ENCODE results near the gene OR2F1.
A peak's percentile ranks its signal among the peaks of the same experiment; 100 is the strongest.

Gene OR2F1, protein sequence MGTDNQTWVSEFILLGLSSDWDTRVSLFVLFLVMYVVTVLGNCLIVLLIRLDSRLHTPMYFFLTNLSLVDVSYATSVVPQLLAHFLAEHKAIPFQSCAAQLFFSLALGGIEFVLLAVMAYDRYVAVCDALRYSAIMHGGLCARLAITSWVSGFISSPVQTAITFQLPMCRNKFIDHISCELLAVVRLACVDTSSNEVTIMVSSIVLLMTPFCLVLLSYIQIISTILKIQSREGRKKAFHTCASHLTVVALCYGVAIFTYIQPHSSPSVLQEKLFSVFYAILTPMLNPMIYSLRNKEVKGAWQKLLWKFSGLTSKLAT

GRCh38 chr7:143954544-143954943 lies at the start of gene OR2F1:
Gene OR2F1 (plus strand): TSS chr7:143954844. CDS start chr7:143959971, 5,127 bp downstream.
- DNase-seq (ENCODE audit: low spot score) = no peak

GRCh38 chr7:143905509-143905908 lies 49.1 kb upstream of the OR2F1 start:
- no peak for DNase-seq (ENCODE audit: low spot score)

GRCh38 chr7:143906151-143906550 lies 48.5 kb upstream of the OR2F1 start:
- DNase-seq (ENCODE audit: low spot score) = no peak

GRCh38 chr7:143906895-143907294 lies 47.7 kb upstream of the OR2F1 start:
- no peak for DNase-seq (ENCODE audit: low spot score)

GRCh38 chr7:143908120-143908519 lies 46.5 kb upstream of the OR2F1 start:
- DNase-seq (ENCODE audit: low spot score) = no peak

GRCh38 chr7:143909863-143910262 lies 44.8 kb upstream of the OR2F1 start:
- no peak for DNase-seq (ENCODE audit: low spot score)

DNA sequence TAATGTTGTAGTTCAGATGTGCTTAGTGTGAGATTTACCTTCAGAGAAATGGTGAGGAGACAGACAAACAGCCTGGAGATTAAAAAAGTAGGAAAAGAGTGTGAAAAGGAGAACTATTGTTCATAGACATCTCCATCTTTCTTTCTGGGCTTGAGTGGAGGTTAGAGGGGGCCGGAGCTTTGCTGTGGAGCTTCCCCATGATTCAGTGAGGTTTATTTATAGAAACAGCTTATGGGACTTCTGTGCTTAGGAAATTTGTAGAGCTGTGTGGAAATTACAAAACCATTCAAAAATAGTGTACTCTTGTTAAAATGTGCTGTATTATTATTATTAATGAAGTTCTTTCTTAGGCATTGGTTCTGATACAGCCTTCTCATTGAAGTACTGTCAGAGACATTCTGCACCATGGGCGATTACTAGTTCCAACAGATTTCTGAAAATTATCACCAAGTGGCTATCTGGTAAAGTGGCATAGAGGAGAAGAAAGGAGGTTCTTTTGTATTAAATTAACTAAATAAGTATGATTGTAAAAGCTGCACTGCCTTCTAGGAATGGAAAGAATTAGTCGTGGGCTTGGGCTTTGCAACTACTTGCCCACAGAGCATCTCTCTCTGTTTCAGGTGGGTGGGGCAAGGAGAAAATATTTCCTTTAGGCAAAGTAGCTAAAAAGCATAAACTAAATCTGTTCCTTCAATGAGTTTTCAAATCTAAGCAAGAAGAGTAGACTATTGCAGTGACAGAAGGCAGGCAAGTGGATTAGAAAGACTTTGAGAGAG lies 44.0 kb upstream of the OR2F1 start:
- DNase-seq (ENCODE audit: low spot score) = no peak

- DNase-seq (ENCODE audit: low spot score) = no peak
Measured at GRCh38 chr7:143913945-143914615, 40.6 kb upstream of the OR2F1 start.

- peak; percentile 30 for DNase-seq (ENCODE audit: low spot score)
Measured at GRCh38 chr7:143914938-143915652, 39.5 kb upstream of the OR2F1 start.

DNA sequence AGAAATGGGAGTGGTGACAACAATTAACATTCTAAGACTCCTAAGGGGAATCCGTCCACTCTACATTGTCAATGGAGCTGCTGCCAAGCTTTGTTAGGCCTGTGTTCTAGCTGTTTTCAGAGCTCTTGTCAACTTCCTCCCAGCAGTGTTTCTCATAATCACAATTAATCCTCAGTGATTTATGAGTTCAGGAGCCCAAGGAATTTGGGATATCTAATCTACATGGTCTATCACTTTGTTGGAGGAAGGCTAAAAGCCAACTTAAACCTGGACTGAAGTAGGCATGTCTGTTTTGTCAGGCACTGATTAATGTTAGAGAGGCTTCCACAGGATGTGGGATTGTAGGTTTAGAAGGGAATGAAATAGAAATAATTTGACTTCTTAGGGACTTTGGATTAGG lies 29.8 kb upstream of the OR2F1 start:
- no peak for DNase-seq (ENCODE audit: low spot score)

DNA sequence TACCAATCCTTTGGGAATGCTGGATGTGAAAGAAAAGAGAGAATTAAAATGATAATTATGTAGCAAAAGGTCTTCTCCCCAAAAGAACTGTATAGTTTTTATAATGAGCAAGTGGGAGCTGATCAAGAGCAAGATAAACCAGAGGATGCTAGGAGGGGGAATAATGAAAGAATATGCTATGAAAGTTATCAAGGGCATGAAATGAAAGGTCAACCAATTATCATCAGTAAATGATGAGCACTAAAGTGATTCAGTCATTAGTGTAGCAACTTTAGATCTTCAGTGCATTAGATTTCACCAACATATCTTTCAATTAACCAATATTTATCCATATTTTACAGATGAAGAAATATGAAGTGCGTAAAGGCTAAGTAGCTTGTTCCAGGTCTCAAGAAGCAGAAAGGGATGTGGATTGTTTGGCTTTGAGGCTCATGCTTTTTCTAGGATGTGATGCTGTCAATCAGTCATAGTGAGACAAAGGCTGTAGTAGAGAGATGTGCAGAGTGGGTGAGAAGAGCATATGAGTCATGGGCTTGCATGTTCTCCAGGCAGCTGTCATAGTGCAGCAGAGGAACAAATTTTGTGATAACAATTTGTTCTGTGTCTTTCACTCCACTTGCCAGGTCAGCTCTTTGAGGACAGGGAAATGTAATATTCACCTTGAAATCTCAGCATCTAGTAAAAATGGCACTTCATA lies 25.3 kb upstream of the OR2F1 start:
- peak; percentile 61 for DNase-seq (ENCODE audit: low spot score)

DNA sequence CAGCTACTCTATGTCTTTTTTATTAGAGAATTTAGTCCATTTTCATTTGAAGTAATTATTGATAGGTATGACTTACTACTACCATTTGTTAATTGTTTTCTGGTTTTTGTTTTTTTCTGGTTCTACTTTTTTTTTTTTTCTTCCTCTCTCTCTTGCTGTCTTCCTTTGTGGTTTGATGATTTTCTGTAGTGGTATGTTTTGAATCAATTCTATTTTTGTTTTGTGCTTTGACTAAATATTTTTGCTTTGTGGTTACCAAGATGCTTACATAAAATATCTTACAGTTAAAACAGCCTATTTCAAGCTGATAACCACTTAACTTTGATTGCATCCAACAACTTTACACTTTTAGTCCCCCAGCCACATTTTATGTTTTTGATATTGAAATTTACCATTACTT lies 22.9 kb upstream of the OR2F1 start:
- no peak for DNase-seq (ENCODE audit: low spot score)

- no peak for DNase-seq (ENCODE audit: low spot score)
Measured at GRCh38 chr7:143934526-143935325, 19.9 kb upstream of the OR2F1 start, which contains the start of gene OR2F2. Gene OR2F2 (plus strand): TSS chr7:143935233. CDS start chr7:143935233, 0 bp downstream.

GRCh38 chr7:143936087-143937009 lies 18.3 kb upstream of the OR2F1 start:
- peak; percentile 23 for DNase-seq (ENCODE audit: low spot score)

DNA sequence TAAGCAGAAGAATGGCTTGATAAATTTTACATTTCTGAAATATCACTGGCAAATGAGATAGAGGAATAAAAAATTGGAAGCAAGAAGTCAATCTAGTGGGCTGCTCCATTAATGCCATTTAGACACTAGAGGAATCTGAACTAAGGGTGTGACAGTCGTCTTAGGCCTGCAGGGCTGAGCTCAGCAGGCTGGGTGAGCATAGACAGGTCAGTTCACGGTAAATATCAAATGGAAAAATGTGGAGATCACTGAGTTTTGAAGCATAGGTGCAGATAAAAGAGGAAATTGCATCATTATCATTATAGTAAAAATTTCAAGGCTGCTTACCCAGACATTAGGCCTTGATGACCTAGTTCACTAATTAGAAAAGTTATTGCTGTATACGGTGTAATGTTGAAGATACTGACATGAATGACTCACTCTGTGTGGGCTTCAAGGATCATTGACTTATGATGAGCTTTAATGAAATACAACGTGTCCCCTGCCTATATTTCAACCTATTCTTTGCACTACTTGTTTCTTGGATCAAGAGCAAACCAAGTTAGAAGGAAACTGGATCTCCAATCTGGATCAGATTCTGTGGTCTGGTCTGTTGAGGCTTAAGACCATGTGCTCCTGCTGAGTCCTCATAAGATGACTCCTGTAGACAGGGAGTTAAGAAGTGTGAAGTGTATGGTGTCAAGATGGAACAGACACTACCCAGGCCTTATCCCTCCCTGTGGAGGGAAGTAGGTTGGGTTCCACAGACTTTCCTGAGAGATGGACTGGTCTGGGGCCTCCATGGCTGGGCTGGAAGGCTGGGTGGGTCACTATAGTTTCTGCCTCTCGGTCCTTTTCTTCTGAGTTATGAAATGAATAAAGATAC lies 16.0 kb upstream of the OR2F1 start:
- DNase-seq (ENCODE audit: low spot score) = no peak

DNA sequence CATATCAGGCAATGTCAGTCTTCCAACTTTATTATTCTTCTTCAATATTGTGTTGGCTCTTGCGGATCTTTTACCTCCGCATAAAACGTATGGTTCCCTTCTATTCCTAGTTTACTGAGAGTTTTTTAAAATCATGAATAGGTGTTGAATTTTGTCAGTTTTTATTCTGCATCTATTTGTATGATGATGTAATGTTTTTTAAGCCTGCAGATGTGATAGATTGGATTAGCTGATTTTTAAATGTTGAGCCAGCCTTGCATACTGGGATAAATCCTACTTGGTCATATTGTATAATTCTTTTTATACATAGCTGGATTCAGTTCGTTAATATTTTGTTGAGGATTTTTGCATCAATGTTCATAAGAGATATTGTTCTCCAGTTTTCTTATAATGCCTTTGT lies 9.2 kb upstream of the OR2F1 start:
- DNase-seq (ENCODE audit: low spot score) = no peak

DNA sequence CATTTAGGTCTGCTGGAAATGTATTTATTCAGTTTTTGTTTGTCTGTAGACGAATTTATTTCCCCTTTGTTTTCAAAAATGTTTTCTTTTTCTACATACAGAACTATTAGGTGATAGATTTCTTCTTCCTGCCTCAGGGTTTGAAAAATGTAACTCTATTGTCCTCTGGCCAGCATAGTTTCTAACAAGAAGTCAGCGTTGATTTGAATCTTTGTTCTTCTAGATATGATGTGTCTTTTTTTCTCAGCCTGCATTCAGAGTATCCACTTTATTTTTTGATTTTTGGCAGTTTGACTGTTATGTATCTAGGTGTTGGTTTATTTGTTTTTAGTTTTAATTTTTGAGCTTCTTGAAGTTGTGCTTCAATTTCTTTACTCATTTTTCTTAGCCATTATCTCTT lies 7.5 kb upstream of the OR2F1 start:
- DNase-seq (ENCODE audit: low spot score) = no peak

DNA sequence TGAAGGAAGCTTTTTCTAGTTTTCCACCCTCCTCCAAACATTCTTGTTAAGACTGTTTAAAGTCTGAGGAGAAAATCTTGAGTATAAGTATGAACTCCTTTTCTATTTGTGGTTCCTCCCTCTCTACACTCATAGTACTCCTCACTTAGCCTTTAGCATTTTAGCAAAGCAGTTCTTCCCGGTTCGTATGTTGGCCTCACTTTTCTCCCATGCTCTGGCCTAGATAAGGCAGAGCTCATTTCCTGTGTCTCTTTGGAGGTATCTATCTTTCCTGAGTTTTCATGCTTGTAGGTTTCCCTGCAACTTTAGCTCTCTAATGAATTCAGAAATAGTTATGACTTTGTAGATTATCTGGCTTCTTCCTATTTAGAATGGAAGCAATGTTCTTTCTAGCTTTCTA lies 5.9 kb upstream of the OR2F1 start:
- DNase-seq (ENCODE audit: low spot score) = no peak

DNA sequence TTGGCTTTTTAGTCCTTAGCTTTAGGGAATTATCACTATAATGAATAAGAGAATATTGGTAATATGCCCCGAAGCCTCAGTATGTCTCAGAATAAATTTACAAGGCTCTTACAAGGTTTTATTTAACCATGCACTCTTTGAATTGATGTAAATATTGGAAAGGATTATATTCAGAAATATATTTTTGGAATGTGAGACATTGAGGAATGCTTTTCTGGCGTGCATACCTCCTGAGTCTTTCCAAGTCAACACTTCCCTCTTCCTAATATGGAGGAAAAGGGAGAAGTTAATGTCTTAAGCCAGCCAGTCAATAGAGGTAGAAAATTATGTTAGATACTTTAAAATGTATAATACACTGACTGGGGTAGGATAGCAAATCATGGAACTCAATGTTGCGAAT lies 1.2 kb upstream of the OR2F1 start:
- DNase-seq (ENCODE audit: low spot score) = no peak
